HG03520 (cell line): ENCODE data around the gene RAPGEF5.
A peak's percentile ranks its signal among the peaks of the same experiment; 100 is the strongest.
"Not testable (repeated sequence)": the region's sequence is repeated elsewhere in the genome, so short reads cannot be mapped to it uniquely, and the experiment has no call there.

Source experiments
- ATAC-seq: cut with Tn5 transposase; IDR thresholded peaks from one replicate; pipeline ENCODE4 v1.9.1; 2021; ENCODE audit warnings: mild to moderate bottlenecking, moderate library complexity; ENCODE audit not compliant: unreplicated experiment

The RAPGEF5 gene

DNA sequence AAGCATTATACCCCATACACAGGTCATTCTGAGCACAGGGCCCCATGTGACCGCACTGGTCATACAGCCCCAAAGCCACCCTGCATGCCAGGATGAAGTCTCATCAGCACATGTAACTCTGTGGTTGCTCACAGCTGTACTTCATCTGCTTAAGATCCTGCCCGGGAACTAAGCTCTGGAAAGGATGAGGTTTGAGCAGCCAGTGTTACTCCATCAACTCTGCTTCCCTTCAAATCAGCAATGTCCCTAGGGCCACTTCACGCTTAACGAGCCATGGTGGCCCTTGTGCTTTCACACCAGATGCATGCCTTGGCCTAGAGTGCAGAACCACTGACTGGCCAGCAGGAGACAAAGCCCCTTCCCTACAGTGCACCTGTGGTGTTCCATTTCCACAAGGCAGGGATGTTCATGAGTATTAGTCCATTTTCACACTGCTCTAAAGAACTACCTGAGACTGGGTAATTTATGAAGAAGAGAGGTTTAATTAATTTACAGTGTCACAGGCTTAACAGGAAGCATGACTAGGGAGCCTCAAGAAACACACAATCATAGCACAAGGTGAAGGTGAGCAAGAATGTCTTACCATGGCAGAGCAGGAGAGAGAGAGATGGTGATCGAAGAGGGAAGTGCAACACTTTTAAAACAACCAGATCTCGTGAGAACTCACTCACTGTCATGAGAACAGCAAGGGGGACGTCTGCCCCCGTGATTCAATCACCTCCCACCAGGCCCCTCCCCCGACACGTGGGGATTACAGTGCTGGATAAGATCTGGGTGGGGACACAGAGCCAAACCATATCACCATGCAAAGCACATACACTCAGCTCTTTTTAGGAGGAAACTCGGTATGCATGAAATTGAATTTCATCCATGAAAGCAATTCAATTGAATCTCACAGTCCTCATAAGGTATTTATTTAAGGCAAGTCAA, 262.3 kb downstream of the RAPGEF5 start:
- no peak for ATAC-seq

DNA sequence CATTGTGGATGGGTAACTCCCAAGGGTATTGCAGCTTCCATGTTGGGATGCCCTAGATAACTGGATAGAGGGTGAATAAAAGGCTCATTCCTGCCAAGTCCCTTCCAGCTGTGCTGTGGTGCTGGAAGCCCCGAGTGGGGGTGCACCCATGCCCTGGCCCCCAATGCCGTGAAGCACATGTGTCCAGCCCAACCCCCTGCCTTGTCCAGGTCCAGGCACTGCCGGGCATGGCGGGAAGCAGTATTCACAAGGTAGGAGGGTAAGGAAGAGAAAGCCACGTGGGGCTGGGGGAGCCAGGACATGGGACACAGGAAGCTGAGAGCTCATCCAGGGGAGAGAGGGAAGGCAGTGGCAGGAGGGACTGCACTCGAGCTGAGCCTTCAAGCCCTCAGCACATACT, 263.0 kb downstream of the RAPGEF5 start:
- no peak for ATAC-seq

DNA sequence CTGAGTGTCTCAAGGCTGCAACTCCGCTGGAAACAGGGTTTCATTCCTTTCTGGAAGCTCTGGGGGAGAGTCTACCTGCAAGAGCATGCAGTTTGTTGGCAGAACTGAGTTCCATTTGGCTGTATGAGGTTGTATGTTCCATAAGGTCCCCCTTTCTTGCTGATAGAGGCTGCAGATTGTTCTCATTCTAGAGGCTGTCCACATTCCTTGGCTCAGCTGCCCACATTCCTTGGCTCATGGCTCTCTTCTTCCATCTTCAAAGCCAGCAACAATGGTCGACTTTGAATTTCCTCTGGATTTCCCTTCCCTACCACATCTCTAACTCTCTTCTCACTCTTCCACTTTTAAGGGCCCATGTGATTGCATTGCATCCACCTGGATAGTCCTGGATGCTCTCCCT, 264.0 kb downstream of the RAPGEF5 start:
- no peak for ATAC-seq

DNA sequence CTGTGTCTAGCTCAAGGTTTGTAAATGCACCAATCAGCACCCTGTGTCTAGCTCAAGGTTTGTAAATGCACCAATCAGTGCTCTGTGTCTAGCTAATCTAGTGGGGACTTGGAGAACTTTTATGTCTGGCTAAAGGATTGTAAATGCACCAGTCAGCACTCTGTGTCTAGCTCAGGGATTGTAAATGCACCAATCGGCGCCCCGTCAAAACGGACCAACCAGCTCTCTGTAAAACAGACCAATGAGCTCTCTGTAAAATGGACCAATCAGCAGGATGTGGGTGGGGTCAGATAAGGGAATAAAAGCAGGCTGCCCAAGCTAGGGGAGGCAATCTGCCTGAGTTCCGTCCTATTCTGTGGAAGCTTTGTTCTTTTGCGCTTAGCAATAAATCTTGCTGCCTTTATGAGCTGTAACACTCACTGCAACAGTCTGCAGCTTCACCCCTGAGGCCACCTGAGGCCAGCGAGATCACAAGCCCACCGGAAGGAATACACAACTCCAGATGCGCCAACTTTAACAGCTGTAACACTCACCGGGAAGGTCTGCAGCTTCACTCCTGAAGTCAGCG, 265.9 kb downstream of the RAPGEF5 start:
- not testable (repeated sequence) for ATAC-seq

GRCh38 chr7:22090512-22090911, 266.4 kb downstream of the RAPGEF5 start:
- no peak for ATAC-seq

DNA sequence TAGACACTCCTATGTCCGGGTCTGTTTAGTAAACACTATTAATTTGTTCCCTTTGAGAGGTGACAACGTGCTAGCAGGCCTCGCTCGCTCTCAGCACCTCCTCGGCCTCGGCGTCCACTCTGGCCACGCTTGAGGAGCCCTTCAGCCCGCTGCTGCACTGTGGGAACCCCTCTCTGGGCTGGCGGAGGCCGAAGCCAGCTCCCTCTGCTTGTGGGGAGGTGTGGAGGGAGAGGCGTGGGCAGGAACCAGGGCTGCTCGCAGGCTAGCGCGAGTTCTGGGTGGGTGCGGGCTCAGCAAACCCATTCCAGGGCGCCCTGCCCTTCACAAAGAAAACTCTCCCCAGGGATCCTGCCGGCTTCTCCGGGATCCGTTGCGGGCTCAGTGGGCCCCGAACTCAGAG, 266.8 kb downstream of the RAPGEF5 start:
- ATAC-seq = no peak

GRCh38 chr7:22088827-22089226, 268.1 kb downstream of the RAPGEF5 start:
- no peak for ATAC-seq

- no peak for ATAC-seq
Measured at GRCh38 chr7:22087861-22088260, 269.1 kb downstream of the RAPGEF5 start.

- ATAC-seq = no peak
Measured at GRCh38 chr7:22083704-22084240, 273.2 kb downstream of the RAPGEF5 start.

GRCh38 chr7:22082886-22083703, 273.9 kb downstream of the RAPGEF5 start:
- ATAC-seq = peak; percentile 98

- ATAC-seq = no peak
Measured at GRCh38 chr7:22082553-22082885, 274.4 kb downstream of the RAPGEF5 start.

DNA sequence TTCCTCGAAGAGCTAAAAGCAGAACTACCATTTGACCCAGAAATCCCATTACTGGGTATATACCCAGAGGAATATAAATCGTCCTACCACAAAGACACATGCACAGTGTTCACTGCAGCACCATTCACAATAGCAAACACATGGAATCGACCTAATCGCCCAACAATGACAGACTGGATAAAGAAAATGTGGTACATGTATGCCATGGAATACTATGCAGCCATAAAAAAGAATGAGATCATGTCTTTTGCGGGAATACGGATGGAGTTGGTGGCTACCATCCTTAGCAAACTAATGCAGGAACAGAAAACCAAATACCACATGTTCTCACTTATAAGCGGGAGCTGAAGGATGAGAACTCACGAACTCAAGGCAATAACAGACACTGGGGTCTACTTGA, 276.7 kb downstream of the RAPGEF5 start:
- ATAC-seq = not testable (repeated sequence)

GRCh38 chr7:22078872-22079271, 278.1 kb downstream of the RAPGEF5 start:
- ATAC-seq = not testable (repeated sequence)

GRCh38 chr7:22075561-22075960, 281.4 kb downstream of the RAPGEF5 start:
- ATAC-seq = no peak

GRCh38 chr7:22074897-22075296, 282.1 kb downstream of the RAPGEF5 start:
- ATAC-seq = no peak
